Stimulated activated CD8-positive, alpha-beta memory T cell treated with anti-CD3 and anti-CD28 coated beads, Interleukin-15, amount 100 ng/mL, for 1 hour (primary cell): Measurements from ENCODE around the gene SBK3.
A peak's percentile ranks its signal among the peaks of the same experiment; 100 is the strongest.
"Not testable (repeated sequence)": the region's sequence is repeated elsewhere in the genome, so short reads cannot be mapped to it uniquely, and the experiment has no call there.

Source experiments
- DNase-seq: peaks from one replicate; pipeline ENCODE4 v3.0.0-alpha.2; 2020; ENCODE audit warnings: low read depth

SBK3 gene, protein sequence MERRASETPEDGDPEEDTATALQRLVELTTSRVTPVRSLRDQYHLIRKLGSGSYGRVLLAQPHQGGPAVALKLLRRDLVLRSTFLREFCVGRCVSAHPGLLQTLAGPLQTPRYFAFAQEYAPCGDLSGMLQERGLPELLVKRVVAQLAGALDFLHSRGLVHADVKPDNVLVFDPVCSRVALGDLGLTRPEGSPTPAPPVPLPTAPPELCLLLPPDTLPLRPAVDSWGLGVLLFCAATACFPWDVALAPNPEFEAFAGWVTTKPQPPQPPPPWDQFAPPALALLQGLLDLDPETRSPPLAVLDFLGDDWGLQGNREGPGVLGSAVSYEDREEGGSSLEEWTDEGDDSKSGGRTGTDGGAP

DNA sequence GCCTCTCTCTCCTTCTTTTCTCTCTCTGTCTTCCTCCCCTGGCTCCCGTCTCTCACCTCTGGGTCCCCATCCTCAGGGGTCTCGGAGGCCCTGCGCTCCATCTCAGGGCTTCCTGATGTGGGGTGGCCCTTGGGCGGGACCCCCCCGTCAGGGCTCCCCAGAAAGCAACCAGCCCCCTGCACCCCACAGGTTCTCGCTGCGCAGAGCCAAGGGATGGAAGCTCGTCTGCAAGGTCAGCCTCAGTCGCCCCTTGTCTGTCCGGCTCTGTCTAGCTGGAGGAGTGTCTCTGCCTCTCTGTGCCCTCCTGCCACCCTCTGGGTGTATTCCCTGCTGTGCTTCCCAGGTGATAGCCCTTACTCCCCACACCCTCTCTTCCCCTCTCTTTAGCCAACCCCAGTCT, at the start of gene SBK3:
Gene SBK3 (minus strand): TSS at position 101 of the 400 bp plus-strand sequence. CDS start 0 bp downstream, at position 101.
- DNase-seq: no peak

DNA sequence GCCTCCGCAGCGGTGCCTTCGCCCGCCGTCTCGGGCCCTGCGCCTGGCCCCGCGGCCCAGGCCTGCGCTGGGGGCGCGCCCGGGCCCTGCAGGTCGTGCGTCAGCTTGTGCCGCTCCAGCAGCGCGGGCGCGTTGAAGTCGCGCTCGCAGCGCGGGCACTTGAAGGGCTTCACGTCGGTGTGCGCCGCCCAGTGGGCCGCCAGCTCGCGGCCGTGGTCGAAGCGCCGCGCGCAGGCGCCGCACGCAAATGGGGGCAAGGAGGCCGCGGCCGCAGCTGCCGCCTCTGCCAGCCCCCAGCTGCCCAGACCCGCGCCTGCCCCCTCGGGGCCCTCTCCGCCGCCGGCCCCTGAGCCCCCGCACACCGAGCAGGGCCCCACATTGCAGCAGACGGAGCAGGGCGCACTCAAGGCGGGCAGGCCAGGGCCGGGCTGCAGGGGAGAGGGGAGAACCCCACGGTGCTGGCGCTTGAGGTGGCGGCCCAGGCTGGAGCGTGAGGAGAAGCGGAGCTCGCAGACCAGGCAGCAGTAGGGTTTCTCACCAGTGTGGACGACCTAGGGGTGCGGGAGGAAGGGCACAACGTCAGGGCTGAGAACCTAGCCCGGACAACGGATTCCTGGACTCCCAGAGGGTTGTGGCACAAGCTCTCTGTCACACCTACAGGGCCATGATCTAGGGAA, 47.9 kb upstream of the SBK3 start:
- DNase-seq: no peak

DNA sequence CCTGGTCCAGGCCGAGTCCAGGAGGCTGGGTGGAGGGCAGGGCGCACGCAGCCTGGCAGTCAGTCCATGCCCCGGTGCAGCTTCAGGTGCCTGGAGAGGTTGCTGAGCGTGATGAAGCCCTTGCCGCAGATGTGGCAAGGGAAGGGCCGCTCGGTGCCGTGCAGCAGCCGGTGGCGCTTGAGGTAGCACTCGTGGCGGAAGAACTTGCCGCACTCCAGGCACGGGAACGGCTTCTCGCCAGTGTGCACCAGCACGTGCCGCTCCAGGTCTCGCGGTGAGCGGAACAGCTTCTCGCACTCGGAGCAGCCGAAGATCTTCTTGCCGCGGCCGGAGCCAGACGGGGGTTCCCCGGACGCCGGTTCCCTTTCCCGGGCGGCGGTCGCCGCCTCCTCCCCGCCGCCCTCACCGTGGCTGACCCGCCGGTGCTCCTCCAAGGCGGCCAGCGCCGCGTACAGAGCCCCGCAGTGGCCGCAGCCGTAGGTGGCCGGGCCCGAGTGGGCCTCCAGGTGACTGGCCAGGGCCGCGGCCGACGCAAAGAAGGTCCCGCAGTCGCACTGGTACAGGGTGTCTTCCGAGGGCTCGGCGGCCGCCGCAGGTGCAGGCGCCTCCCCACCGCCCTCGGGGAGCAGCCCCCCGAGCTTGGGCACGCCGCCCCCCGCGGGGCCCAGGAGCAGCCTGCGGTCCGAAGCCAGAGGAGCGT, 47.2 kb upstream of the SBK3 start:
- no peak for DNase-seq

DNA sequence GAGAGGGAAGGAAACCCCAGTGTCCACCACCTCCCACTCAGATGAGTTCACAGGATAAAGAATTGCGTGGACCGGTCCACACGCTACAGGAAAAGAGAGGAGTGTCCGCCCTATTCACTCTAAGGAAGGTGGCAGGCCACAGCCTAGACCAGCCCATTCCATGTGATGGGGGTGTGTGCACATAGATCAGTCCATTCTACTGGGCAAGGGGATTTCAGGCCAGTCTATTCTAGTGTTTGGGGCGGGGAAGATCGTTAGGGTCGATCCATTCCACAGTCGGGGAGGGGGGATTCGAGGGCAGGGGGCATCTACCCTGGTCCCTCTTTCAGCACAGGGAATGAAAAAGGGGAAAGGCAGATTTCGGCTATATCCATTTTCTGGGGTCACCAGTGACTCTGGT, 46.2 kb upstream of the SBK3 start:
- DNase-seq: no peak

DNA sequence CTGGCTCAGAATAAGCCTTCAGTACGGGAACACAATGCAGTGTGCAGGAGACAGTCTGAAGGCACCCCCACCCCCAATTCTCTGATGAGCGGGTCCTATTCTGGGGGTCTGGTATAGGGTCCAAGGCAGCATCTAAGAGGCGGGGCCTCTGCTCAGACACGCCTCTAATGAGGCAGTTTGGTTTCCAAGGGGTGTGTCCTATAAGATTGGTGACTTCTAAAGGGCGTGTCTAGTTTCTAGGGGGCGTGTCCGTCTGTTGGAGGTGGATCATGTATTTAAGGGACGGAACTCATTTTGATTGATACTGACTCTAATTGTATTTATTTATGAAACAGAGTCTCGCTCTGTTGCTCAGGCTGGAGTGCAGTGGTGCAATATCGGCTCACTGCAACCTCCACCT, 45.3 kb upstream of the SBK3 start:
- DNase-seq: no peak

DNA sequence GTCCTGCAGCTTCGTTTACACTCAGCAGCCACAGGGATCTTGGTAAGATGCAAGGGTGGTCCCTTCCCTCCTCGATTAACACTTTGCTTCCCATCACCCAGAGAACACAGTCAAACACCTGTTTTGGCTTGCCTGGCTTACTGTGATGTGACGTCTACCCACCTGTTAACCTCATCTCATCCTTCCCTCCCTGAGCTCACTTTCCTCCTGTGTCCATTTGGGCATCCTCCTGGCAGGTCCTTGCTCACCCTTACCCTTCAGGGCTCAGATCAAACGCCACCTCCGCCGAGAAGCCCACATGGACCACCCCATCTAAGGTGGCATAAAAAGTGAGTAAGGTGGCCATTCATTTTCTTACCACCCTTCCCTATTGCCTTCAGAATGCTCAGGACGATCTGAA, 44.8 kb upstream of the SBK3 start:
- no peak for DNase-seq

DNA sequence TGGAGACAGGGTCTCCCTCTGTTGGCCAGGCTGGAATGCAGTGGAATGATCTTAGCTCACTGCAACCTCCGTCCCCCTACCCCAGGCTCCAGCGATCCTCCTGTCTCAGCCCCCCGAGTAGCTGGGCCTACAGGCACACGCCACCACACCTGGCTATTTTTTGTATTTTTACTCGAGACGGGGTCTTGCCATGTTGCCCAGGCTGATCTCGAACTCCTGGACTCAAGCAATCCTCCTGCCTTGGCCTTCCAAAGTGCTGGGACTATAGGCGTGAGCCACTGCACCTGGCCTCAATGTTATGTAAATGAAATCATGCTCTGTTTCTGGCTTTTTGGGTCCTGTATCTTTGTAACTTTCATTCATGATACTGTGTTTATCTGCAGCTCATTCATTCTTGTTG, 43.4 kb upstream of the SBK3 start:
- DNase-seq: no peak

DNA sequence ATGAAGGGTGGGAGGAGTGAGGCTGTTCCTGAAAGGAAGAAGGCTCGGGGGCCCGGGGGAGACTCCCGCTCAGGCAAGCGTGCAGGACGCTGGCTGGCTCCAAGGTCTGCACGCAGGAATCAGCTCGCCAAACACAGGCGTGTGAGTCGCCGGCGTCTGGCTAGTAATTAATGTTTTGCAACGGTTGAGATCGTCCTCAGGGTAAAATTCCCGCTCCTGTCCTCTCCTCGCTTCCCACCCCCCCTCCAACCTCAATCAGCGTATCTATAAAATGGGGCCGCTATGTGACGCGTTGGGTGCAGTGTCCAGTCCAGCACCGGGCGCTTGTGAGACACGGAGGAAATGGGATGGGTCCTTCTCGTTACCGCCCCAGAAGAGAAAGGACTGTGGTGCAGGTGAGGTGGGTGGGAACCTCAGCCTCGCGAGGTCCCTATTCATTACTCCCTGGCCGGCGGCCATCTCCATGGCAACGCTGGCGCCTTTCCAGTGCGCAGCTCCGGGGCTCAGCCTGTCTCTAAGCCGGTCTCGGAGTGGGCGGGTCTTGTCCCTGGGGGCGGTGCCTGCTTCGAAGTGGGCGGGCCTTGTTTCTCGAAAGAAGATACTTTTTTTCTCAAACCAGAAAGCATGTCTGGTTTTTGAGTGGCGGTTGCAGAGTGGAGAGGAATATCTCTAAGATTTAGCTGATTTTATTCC, 41.8 kb upstream of the SBK3 start:
- DNase-seq: peak; percentile 84

DNA sequence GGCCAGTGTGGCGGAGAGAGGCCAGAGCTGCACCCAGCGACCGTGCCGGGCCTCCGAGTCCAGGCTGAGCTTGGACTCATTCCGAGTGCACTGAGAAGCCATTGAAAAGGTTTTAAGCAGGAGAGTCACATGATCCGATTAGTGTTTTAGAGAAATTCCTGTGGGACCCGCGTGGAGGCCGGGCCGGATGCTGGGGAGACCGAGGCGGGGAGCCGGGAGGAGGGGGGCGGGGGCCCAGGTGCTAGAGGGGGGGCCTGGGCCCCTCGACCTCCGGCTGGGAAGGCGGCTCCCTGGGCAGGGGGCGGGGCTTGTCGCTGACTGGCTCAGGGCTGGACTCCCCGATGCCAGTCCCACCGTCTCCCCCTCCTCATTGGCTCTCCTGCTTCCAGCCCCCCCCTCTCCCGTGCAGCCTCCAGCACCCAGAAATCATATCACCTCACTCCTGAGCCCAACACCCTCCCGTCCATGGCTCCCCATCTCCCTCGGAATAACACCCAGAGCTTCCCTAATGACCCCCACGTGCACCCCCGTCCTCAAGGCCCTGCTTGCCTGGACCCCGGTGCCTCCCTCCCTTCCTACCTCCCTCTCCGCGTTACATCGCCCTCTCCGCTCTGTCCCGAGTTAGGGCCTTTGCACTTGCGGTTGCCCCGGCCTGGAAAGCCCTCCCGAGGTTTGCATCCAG, 40.5 kb upstream of the SBK3 start:
- DNase-seq: no peak

DNA sequence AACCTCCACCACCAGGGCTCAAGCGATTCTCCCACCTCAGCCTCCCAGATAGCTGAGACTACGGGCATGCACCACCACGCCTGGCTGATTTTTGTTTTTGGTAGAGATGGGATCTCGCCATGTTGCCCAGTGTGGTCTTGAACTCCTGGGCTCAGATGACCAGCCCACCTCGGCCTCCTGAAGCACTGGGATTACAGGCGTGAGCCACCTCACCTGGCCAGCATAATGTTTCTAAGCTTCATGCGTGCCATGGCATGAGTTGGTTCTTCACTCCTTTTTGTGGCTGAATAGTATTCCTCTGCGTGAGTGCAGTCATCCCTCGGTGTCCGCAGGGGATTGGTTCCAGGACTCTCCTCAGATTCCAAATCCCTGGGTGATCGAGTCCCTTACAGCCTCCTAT, 39.5 kb upstream of the SBK3 start:
- no peak for DNase-seq

DNA sequence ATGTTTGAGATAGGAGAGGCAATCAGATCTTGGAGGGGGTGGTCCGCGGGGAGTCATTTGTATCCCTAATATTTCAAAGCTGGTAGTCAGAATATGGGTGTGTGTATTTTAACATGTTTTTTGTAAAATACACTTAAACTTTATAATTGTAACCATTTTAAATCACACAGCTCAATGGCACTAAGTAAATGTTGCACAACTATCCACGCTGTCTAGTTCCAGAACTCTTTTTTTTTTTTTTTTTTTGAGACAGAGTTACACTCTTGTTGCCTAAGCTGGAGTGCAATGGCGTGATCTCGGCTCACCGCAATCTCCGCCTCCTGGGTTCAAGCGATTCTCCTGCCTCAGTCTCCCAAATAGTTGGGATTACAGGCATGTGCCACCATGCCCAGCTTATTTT, 38.6 kb upstream of the SBK3 start:
- not testable (repeated sequence) for DNase-seq

DNA sequence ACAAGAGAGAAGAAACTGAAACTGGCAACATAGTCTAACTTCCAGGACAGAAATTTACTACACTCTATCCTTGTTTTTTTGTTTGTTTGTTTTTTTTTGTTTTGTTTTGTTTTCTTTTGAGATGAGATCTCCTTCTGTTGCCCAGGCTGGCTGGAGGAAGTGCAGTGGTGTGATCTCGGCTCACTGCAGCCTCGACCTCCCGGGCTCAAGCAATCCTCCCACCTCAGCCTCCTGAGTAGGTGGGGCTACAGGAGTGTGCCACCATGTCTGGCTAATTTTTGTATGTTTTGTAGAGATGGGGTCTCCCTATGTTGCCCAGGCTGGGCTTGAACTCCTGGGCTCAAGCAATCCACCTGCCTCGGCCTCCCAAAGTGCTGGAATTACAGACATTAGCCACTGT, 36.9 kb upstream of the SBK3 start:
- DNase-seq: not testable (repeated sequence)

DNA sequence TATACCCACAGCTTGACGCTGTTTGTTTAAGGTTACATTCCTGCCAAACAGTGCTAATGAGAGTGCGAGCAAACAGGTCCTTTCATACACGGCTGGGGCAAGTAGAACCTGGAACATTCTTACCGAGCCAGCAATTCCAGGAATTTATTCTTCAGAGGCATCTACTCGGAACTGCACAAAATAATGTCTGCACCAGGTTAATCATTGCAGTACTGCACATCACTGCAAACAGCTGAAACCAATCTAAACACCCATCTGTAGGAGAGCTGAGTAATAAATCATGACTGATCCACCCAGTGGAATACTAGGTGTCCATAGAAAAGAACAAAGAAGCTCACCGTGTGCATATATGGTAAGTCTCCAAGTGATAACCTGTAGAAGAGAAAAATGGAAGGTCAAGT, 36.5 kb upstream of the SBK3 start:
- DNase-seq: no peak

DNA sequence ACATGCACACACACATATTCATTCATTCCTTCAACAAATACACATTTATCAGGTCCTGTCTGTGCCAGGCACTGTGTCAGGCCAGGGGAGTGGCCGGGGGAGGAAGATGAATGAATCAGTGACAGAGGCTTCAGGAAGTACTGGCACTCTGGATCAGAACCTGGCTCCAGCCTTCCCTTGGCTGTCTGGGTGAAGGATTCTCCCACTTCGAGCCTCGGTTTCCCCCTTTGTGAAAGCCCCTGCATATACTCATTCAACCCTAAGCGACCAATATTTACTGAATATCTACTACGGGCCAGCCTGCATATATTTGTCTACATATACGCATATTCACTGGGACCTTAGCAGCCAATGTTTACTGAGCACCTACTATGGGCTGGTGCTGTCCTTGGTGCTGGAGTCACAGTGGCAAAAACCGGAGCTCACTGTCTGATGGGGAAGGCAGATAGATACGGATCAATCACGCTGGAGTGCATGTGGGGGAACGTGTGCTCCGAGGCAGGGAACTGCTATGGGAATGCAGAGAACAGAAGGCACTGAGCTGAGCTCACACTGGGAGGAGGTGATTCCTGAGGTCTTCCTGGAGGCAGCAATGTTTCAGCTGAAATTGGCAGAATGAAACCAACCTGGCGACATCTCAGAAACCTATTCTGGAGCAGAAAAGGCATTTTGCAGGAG, 35.9 kb upstream of the SBK3 start:
- DNase-seq: no peak

DNA sequence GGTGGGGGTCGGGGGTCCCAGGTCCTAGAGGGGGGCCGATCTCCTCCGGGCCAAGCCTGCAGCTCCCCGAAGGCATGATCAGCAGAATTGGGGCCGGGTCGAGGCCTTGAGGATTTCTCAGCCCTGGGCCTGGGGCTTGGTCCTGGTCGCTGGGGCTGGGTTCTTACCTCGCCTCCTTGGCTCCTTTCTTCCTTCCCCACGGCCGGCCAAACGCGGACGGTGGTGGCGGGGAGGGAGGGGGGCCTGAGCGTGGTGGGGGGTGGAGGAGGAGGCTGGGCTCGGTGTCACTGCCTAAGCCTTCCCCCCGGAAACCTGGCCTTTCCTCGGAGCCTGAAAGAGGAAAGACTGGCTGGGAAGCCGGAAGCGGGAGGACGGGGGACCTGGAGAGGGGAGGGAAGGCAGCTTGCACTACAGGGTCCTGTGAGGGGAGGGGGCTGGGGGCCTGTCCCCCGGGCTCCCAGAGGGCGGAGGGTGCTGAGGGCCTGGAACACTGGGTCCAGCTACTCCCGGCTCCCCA, 35.3 kb upstream of the SBK3 start, which contains the start of gene ZNF579:
Gene ZNF579 (minus strand): TSS at position 221 of the 517 bp plus-strand sequence. CDS start 1,209 bp downstream, outside the sequence.
- peak; percentile 50 for DNase-seq

DNA sequence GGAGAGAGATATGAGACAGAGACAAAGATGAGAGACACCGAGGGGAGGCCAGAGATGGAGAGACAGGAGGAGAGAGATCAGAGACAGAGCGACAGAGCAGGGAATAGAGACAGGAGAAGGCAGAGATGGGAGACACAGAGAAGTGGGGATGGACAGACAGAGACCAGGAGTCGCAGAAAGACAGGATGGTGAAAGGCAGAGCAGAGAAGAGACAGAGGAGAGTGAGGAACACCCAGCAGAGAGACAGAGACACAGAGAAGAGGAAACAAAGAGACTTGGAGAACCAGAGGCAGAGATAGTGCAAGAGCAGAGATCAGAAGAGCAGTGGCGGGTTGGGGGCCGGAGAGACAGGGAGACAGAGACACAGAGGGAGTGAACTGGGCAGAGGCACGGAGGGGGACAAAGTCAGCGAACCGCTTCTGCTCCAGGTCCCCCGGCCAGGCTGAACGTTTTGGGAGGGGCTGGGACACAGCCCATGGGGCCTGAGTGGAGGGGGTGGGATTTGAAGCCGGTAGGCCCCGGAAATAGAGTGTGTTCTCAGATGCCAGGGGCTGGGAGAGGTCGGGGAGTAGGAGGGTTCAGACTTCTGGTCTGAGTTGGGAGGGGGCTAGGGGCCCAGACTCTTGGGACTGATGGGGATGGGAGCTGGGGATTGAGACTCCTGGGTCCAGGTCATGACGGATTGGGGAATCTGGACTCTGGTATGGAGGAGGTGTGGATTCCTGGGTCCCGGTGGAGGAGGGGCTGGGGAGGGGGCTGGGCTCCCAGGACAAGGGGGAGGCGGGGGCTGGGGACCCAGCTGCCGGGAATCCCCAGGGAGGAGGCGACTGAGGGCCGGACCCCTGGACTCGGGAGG, 34.7 kb upstream of the SBK3 start:
- DNase-seq: no peak

DNA sequence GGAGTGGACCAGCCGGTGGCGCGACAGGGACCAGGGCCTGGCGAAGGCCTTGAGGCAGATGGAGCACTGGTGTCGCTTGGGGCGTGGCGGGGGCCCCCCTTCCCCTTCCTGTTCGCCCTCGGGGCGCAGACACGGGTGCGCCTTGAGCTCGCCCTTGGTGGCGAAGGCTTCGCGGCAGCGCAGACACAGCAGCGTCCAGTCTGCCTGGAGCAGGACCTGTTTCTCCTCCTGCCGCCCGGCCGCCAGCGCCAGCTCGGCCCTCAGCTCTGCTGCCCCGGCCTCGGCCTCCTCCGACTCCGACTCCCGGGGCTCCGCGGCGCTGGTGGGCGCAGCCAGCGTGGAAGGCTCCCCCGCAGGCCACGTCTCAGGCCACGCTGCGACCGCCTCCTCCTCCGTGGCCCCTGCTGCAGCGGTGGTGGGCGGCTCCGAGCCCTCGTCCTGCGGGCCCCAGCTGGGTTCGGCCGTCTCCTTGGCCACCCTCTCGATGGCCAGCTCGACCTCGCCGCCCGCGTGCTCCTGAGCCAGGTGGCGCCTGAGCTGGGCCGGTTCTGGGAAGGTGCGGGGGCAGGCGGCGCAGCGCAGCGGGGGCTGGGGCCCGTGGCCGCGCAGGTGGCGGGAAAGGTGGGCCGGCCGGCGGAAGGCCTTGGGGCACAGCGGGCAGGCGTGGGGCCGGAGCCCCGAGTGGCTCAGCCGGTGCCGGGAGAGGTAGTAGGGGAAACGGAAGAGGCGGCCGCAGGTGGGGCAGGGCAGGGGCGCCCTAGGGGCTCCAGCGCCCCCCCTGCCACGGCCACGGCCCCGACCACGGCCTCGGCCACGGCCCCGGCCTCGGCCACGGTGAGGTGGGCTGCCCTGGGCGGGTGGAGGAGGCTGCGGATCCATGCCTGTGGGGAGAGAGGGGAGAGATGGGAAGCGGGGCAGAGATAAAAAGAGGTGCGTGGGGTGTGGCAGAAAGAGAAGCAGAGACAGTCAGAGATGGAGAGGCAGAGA, 33.7 kb upstream of the SBK3 start:
- DNase-seq: no peak

DNA sequence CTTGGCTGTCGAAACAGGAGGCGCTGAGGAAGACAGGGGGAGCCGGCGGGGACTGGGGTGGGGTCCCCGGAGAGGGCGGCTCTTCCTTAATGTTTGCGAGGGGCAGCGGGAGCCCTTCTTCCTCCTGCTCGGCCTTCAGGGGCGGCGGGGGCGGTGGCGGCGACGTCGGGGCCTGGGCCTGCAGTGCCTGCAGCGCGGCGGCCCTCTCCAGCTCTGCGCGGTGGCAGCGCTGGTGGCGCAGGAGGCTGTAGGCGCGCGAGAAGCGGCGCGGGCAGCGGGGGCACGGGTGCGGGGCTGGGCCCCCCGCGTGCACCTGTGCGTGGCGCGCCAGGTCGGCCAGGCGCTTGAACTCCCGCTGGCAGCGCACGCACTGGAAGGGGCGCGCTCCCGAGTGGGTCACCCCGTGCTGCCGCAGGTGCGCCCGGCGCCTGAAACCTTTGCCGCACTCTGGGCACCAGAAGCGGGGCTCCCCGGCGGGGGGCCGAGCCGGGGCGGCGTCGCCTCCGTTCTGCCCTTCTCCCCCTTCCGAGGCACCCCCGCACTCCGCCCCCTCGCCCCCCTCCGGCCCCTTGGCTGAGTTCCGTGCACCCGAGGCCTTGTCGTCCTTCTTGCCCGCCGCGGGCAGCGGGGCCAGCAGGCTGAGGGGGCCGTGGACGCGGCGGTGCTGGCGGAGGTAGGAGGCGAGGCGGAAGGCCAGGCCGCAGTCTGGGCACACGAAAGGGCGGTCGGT, 32.9 kb upstream of the SBK3 start:
- no peak for DNase-seq
